GOT3 (cell line): ENCODE results near the gene EPHB1.

Experiments
- DNase-seq: peaks from one replicate; lab custom pipeline; 2025; ENCODE audit warnings: mixed read lengths; lab: John Stamatoyannopoulos, UW

The EPHB1 gene

GRCh38 chr3:134911586-134912548 lies 116.8 kb downstream of the EPHB1 start:
- no peak for DNase-seq

- no peak for DNase-seq
Measured at GRCh38 chr3:134916276-134916961, 121.4 kb downstream of the EPHB1 start.

- DNase-seq = no peak
Measured at GRCh38 chr3:134917631-134918030, 122.6 kb downstream of the EPHB1 start.

- DNase-seq = no peak
Measured at GRCh38 chr3:134918441-134918840, 123.4 kb downstream of the EPHB1 start.

GRCh38 chr3:134922101-134922500 lies 127.0 kb downstream of the EPHB1 start:
- no peak for DNase-seq

GRCh38 chr3:134922866-134923265 lies 127.8 kb downstream of the EPHB1 start:
- no peak for DNase-seq

- DNase-seq = no peak
Measured at GRCh38 chr3:134923286-134923685, 128.2 kb downstream of the EPHB1 start.

GRCh38 chr3:134927599-134927998 lies 132.5 kb downstream of the EPHB1 start:
- no peak for DNase-seq

GRCh38 chr3:134928392-134928791 lies 133.3 kb downstream of the EPHB1 start:
- DNase-seq = no peak

GRCh38 chr3:134928819-134929218 lies 133.8 kb downstream of the EPHB1 start:
- no peak for DNase-seq

GRCh38 chr3:134929976-134930375 lies 134.9 kb downstream of the EPHB1 start:
- DNase-seq = no peak

GRCh38 chr3:134931045-134931785 lies 136.2 kb downstream of the EPHB1 start:
- no peak for DNase-seq

- no peak for DNase-seq
Measured at GRCh38 chr3:134932035-134932434, 137.0 kb downstream of the EPHB1 start.

GRCh38 chr3:134933997-134934396 lies 138.9 kb downstream of the EPHB1 start:
- no peak for DNase-seq

GRCh38 chr3:134934933-134935332 lies 139.9 kb downstream of the EPHB1 start:
- no peak for DNase-seq

GRCh38 chr3:134937256-134938028 lies 142.4 kb downstream of the EPHB1 start:
- no peak for DNase-seq

GRCh38 chr3:134938029-134938525 lies 143.0 kb downstream of the EPHB1 start:
- no peak for DNase-seq

GRCh38 chr3:134939978-134940377 lies 144.9 kb downstream of the EPHB1 start:
- no peak for DNase-seq

GRCh38 chr3:134941820-134942219 lies 146.8 kb downstream of the EPHB1 start:
- DNase-seq = no peak

- no peak for DNase-seq
Measured at GRCh38 chr3:134944429-134944828, 149.4 kb downstream of the EPHB1 start.

GRCh38 chr3:134949150-134949549 lies 154.1 kb downstream of the EPHB1 start:
- DNase-seq = no peak
